Measurements from ENCODE around the gene ACBD7. TPM values are rescaled to one million over a fixed set of nuclear protein-coding genes. Genes with fewer than 3 reads are reported as not detected.

Gene ACBD7
- total and polyA plus RNA-seq, 9 of the 15 experiments (the other 6 are each of a cell fraction or from before 2014, with no cell fraction given) = 0.21 to 3.2 (median 0.84) TPM

GRCh38 chr10:15097011-15097812 is 8.6 kb upstream of the ACBD7 start, which contains the start of gene RPP38 (continued):
- TF ChIP-seq ZNF644 (tag; IDR thresholded peaks at IDR 0.05; ENCODE audit: low read depth) (no peak), MCM3 (IDR thresholded peaks at IDR 0.05) (no peak), NFIX (CRISPR knock-in tag; IDR thresholded peaks at IDR 0.05; ENCODE audit: low read depth) (no peak), KAT2B (IDR thresholded peaks at IDR 0.05; ENCODE audit: low read depth, low read length) (no peak), RNF2 (IDR thresholded peaks at IDR 0.05) (no peak; the same call in 1 of the 2 replicates), HCFC1 (IDR thresholded peaks at IDR 0.05; ENCODE audit: low read depth, low read length) (peak; percentile 57), EHMT2 (IDR thresholded peaks at IDR 0.05) (no peak), POLR2B (IDR thresholded peaks at IDR 0.05; ENCODE audit: low read depth, partially characterized antibody) (peak; percentile 98), TAF7 (tag; IDR thresholded peaks at IDR 0.05) (0 out of 2 replicates have a peak, but pooled peaks have one; percentile 38), TSC22D4 (tag; IDR thresholded peaks at IDR 0.05) (no peak), ZNF217 (CRISPR knock-in tag; IDR thresholded peaks at IDR 0.05) (no peak), JUN (IDR thresholded peaks at IDR 0.05; ENCODE audit: borderline replicate concordance, low read depth, low read length) (peak; percentile 7; the same call in 1 of the 2 replicates), JUN (CRISPR knock-in tag; IDR thresholded peaks at IDR 0.05; ENCODE audit: borderline replicate concordance) (no peak), MLLT1 (IDR thresholded peaks at IDR 0.05) (no peak), FOXJ3 (CRISPR knock-in tag; IDR thresholded peaks at IDR 0.05) (peak; percentile 72; the same call in 1 of the 2 replicates), KLF1 (tag; IDR thresholded peaks at IDR 0.05) (no peak), BRD9 (IDR thresholded peaks at IDR 0.05; ENCODE audit: low read depth, partially characterized antibody) (no peak), MCM5 (IDR thresholded peaks at IDR 0.05; ENCODE audit: low read depth) (no peak), ZSCAN32 (CRISPR knock-in tag; IDR thresholded peaks at IDR 0.05) (no peak), ZBTB26 (CRISPR knock-in tag; IDR thresholded peaks at IDR 0.05) (no peak), PRDM10 (IDR thresholded peaks at IDR 0.05; ENCODE audit: partially characterized antibody) (peak; percentile 46), ZFX (CRISPR knock-in tag; IDR thresholded peaks at IDR 0.05) (peak; percentile 99)
